ENCODE results near the gene PROP1.
"Not testable (repeated sequence)": the region's sequence is repeated elsewhere in the genome, so short reads cannot be mapped to it uniquely, and the experiment has no call there.

Gene PROP1

GRCh38 chr5:177982956-177983355, 13.1 kb downstream of the PROP1 start:
- Histone ChIP-seq H3K27me3 (ENCODE audit: control insufficient read depth in 2 of 2, insufficient read depth in 2 of 2, low read length in 2 of 2) (peaks cover 17% of the 10 kb centered on the region in 2 donors), H3K4me3 (ENCODE audit: low read length in 2 of 2) (no peak overlapping the region), H3K9me3 (ENCODE audit: control insufficient read depth in 2 of 2, low read length in 2 of 2) (no peaks in the 10 kb centered on the region), H3K27ac (ENCODE audit: low read depth in 2 of 2, low read length in 2 of 2) (no peak overlapping the region), H3K9ac (ENCODE audit: low read depth in 1 of 2, low read length in 2 of 2) (no peak overlapping the region), H3K36me3 (ENCODE audit: control insufficient read depth in 2 of 2, insufficient read depth in 2 of 2, low read length in 2 of 2) (no peaks in the 10 kb centered on the region), H3K4me1 (ENCODE audit: control insufficient read depth in 2 of 2, insufficient read depth in 2 of 2, low read length in 2 of 2) (no peaks in the 10 kb centered on the region)

- Histone ChIP-seq H3K4me1 (ENCODE audit: control insufficient read depth in 2 of 2, insufficient read depth in 2 of 2, low read length in 2 of 2) (no peaks in the 10 kb centered on the region), H3K9me3 (ENCODE audit: control insufficient read depth in 2 of 2, low read length in 2 of 2) (no peaks in the 10 kb centered on the region), H3K9ac (ENCODE audit: low read depth in 1 of 2, low read length in 2 of 2) (no peak overlapping the region), H3K4me3 (ENCODE audit: low read length in 2 of 2) (no peak overlapping the region), H3K27ac (ENCODE audit: low read depth in 2 of 2, low read length in 2 of 2) (no peak overlapping the region), H3K36me3 (ENCODE audit: control insufficient read depth in 2 of 2, insufficient read depth in 2 of 2, low read length in 2 of 2) (no peaks in the 10 kb centered on the region), H3K27me3 (ENCODE audit: control insufficient read depth in 2 of 2, insufficient read depth in 2 of 2, low read length in 2 of 2) (peaks cover 17% of the 10 kb centered on the region in 2 donors)
These were observed 13.8 kb downstream of the PROP1 start for GRCh38 chr5:177982072-177982727.

- peaks cover 15 to 17% of the 10 kb centered on the region in 2 donors for H3K27me3 ChIP-seq (ENCODE audit: control insufficient read depth in 2 of 2, insufficient read depth in 2 of 2, low read length in 2 of 2)
These were observed 14.6 kb downstream of the PROP1 start for GRCh38 chr5:177981296-177982071.

GRCh38 chr5:177980743-177981151, 15.3 kb downstream of the PROP1 start:
- Histone ChIP-seq H3K9me3 (ENCODE audit: control insufficient read depth in 2 of 2, low read length in 2 of 2) (no peaks in the 10 kb centered on the region), H3K27me3 (ENCODE audit: control insufficient read depth in 2 of 2, insufficient read depth in 2 of 2, low read length in 2 of 2) (peaks cover 13 to 17% of the 10 kb centered on the region in 2 donors), H3K36me3 (ENCODE audit: control insufficient read depth in 2 of 2, insufficient read depth in 2 of 2, low read length in 2 of 2) (no peaks in the 10 kb centered on the region), H3K4me1 (ENCODE audit: control insufficient read depth in 2 of 2, insufficient read depth in 2 of 2, low read length in 2 of 2) (no peaks in the 10 kb centered on the region), H3K27ac (ENCODE audit: low read depth in 2 of 2, low read length in 2 of 2) (no peak overlapping the region), H3K9ac (ENCODE audit: low read depth in 1 of 2, low read length in 2 of 2) (no peak overlapping the region), H3K4me3 (ENCODE audit: low read length in 2 of 2) (no peak overlapping the region)

More at GRCh38 chr5:177981296-177982071, 14.6 kb downstream of the PROP1 start:
- Histone ChIP-seq H3K4me3 (ENCODE audit: low read length in 2 of 2) (no peak overlapping the region), H3K27ac (ENCODE audit: low read depth in 2 of 2, low read length in 2 of 2) (no peak overlapping the region), H3K36me3 (ENCODE audit: control insufficient read depth in 2 of 2, insufficient read depth in 2 of 2, low read length in 2 of 2) (no peaks in the 10 kb centered on the region), H3K4me1 (ENCODE audit: control insufficient read depth in 2 of 2, insufficient read depth in 2 of 2, low read length in 2 of 2) (no peaks in the 10 kb centered on the region), H3K9me3 (ENCODE audit: control insufficient read depth in 2 of 2, low read length in 2 of 2) (no peaks in the 10 kb centered on the region), H3K9ac (ENCODE audit: low read depth in 1 of 2, low read length in 2 of 2) (no peak overlapping the region)

- not testable (repeated sequence) for H3K36me3 ChIP-seq (ENCODE audit: control insufficient read depth in 2 of 2, insufficient read depth in 2 of 2, low read length in 2 of 2); H3K27me3 ChIP-seq (ENCODE audit: control insufficient read depth in 2 of 2, insufficient read depth in 2 of 2, low read length in 2 of 2); H3K9ac ChIP-seq (ENCODE audit: low read depth in 1 of 2, low read length in 2 of 2); H3K9me3 ChIP-seq (ENCODE audit: control insufficient read depth in 2 of 2, low read length in 2 of 2); H3K27ac ChIP-seq (ENCODE audit: low read depth in 2 of 2, low read length in 2 of 2); H3K4me1 ChIP-seq (ENCODE audit: control insufficient read depth in 2 of 2, insufficient read depth in 2 of 2, low read length in 2 of 2); H3K4me3 ChIP-seq (ENCODE audit: low read length in 2 of 2)
These were observed 18.4 kb downstream of the PROP1 start for GRCh38 chr5:177977600-177977999.

- H3K4me1 ChIP-seq (ENCODE audit: control insufficient read depth in 2 of 2, insufficient read depth in 2 of 2, low read length in 2 of 2): no peaks in the 10 kb centered on the region
- no peak overlapping the region for H3K4me3 ChIP-seq (ENCODE audit: low read length in 2 of 2)
- no peaks in the 10 kb centered on the region for H3K27me3 ChIP-seq (ENCODE audit: control insufficient read depth in 2 of 2, insufficient read depth in 2 of 2, low read length in 2 of 2)
- H3K36me3 ChIP-seq (ENCODE audit: control insufficient read depth in 2 of 2, insufficient read depth in 2 of 2, low read length in 2 of 2): no peaks in the 10 kb centered on the region
- no peak overlapping the region for H3K27ac ChIP-seq (ENCODE audit: low read depth in 2 of 2, low read length in 2 of 2)
- no peaks in the 10 kb centered on the region for H3K9me3 ChIP-seq (ENCODE audit: control insufficient read depth in 2 of 2, low read length in 2 of 2)
- no peak overlapping the region for H3K9ac ChIP-seq (ENCODE audit: low read depth in 1 of 2, low read length in 2 of 2)
These were observed 22.9 kb downstream of the PROP1 start for GRCh38 chr5:177973066-177973635.

- Histone ChIP-seq H3K36me3 (ENCODE audit: control insufficient read depth in 2 of 2, insufficient read depth in 2 of 2, low read length in 2 of 2) (no peaks in the 10 kb centered on the region), H3K9ac (ENCODE audit: low read depth in 1 of 2, low read length in 2 of 2) (no peak overlapping the region), H3K4me1 (ENCODE audit: control insufficient read depth in 2 of 2, insufficient read depth in 2 of 2, low read length in 2 of 2) (no peaks in the 10 kb centered on the region), H3K27me3 (ENCODE audit: control insufficient read depth in 2 of 2, insufficient read depth in 2 of 2, low read length in 2 of 2) (no peaks in the 10 kb centered on the region), H3K4me3 (ENCODE audit: low read length in 2 of 2) (no peak overlapping the region), H3K9me3 (ENCODE audit: control insufficient read depth in 2 of 2, low read length in 2 of 2) (no peaks in the 10 kb centered on the region), H3K27ac (ENCODE audit: low read depth in 2 of 2, low read length in 2 of 2) (no peak overlapping the region)
These were observed 23.4 kb downstream of the PROP1 start for GRCh38 chr5:177972613-177973012.

- H3K4me3 ChIP-seq (ENCODE audit: low read length in 2 of 2); H3K36me3 ChIP-seq (ENCODE audit: control insufficient read depth in 2 of 2, insufficient read depth in 2 of 2, low read length in 2 of 2); H3K27ac ChIP-seq (ENCODE audit: low read depth in 2 of 2, low read length in 2 of 2); H3K9ac ChIP-seq (ENCODE audit: low read depth in 1 of 2, low read length in 2 of 2); H3K27me3 ChIP-seq (ENCODE audit: control insufficient read depth in 2 of 2, insufficient read depth in 2 of 2, low read length in 2 of 2); H3K9me3 ChIP-seq (ENCODE audit: control insufficient read depth in 2 of 2, low read length in 2 of 2); H3K4me1 ChIP-seq (ENCODE audit: control insufficient read depth in 2 of 2, insufficient read depth in 2 of 2, low read length in 2 of 2): not testable (repeated sequence)
These were observed 24.0 kb downstream of the PROP1 start for GRCh38 chr5:177972014-177972413.

GRCh38 chr5:177968661-177969211, 27.3 kb downstream of the PROP1 start:
- H3K4me3 ChIP-seq (ENCODE audit: low read length in 2 of 2): no peak overlapping the region
- H3K9ac ChIP-seq (ENCODE audit: low read depth in 1 of 2, low read length in 2 of 2): no peak overlapping the region
- H3K9me3 ChIP-seq (ENCODE audit: control insufficient read depth in 2 of 2, low read length in 2 of 2): no peaks in the 10 kb centered on the region
- H3K4me1 ChIP-seq (ENCODE audit: control insufficient read depth in 2 of 2, insufficient read depth in 2 of 2, low read length in 2 of 2): no peaks in the 10 kb centered on the region
- H3K27ac ChIP-seq (ENCODE audit: low read depth in 2 of 2, low read length in 2 of 2): no peak overlapping the region
- no peaks in the 10 kb centered on the region for H3K36me3 ChIP-seq (ENCODE audit: control insufficient read depth in 2 of 2, insufficient read depth in 2 of 2, low read length in 2 of 2)
- no peaks in the 10 kb centered on the region for H3K27me3 ChIP-seq (ENCODE audit: control insufficient read depth in 2 of 2, insufficient read depth in 2 of 2, low read length in 2 of 2)

- H3K9me3 ChIP-seq (ENCODE audit: control insufficient read depth in 2 of 2, low read length in 2 of 2): no peaks in the 10 kb centered on the region
- H3K4me1 ChIP-seq (ENCODE audit: control insufficient read depth in 2 of 2, insufficient read depth in 2 of 2, low read length in 2 of 2): no peaks in the 10 kb centered on the region
- H3K36me3 ChIP-seq (ENCODE audit: control insufficient read depth in 2 of 2, insufficient read depth in 2 of 2, low read length in 2 of 2): no peaks in the 10 kb centered on the region
- no peaks in the 10 kb centered on the region for H3K27me3 ChIP-seq (ENCODE audit: control insufficient read depth in 2 of 2, insufficient read depth in 2 of 2, low read length in 2 of 2)
- no peak overlapping the region for H3K4me3 ChIP-seq (ENCODE audit: low read length in 2 of 2)
- H3K27ac ChIP-seq (ENCODE audit: low read depth in 2 of 2, low read length in 2 of 2): no peak overlapping the region
- no peak overlapping the region for H3K9ac ChIP-seq (ENCODE audit: low read depth in 1 of 2, low read length in 2 of 2)
These were observed 28.7 kb downstream of the PROP1 start for GRCh38 chr5:177967221-177967887.
